Measurements from ENCODE around the gene TXNRD3.

TXNRD3 gene

GRCh38 chr3:126671521-126671920, 16.6 kb upstream of the TXNRD3 start:
- peak in 1 of 5 experiments; percentile 33 for DNase-seq

- DNase-seq = no peak
Observed at GRCh38 chr3:126668450-126669401, 13.8 kb upstream of the TXNRD3 start.

- no peak for DNase-seq
Observed at GRCh38 chr3:126667631-126668449, 12.9 kb upstream of the TXNRD3 start.

GRCh38 chr3:126666658-126667528, 12.0 kb upstream of the TXNRD3 start:
- DNase-seq = no peak

GRCh38 chr3:126665959-126666657, 11.2 kb upstream of the TXNRD3 start:
- no peak for DNase-seq

GRCh38 chr3:126665221-126665936, 10.5 kb upstream of the TXNRD3 start:
- no peak for DNase-seq

- DNase-seq = no peak
Observed at GRCh38 chr3:126664591-126665214, 9.8 kb upstream of the TXNRD3 start.

- DNase-seq = no peak
Observed at GRCh38 chr3:126663750-126664149, 8.8 kb upstream of the TXNRD3 start.

GRCh38 chr3:126663257-126663656, 8.3 kb upstream of the TXNRD3 start:
- DNase-seq = no peak

- no peak for DNase-seq
Observed at GRCh38 chr3:126661532-126662364, 6.8 kb upstream of the TXNRD3 start.

GRCh38 chr3:126659915-126660886, 5.3 kb upstream of the TXNRD3 start:
- DNase-seq = no peak

- no peak for DNase-seq
Observed at GRCh38 chr3:126658584-126658983, 3.7 kb upstream of the TXNRD3 start.

GRCh38 chr3:126657901-126658300, 3.0 kb upstream of the TXNRD3 start:
- DNase-seq = no peak

- DNase-seq = no peak
Observed at GRCh38 chr3:126656371-126657134, 1.6 kb upstream of the TXNRD3 start.

- no peak for DNase-seq
Observed at GRCh38 chr3:126655887-126656286, 963 bp upstream of the TXNRD3 start.

- DNase-seq = no peak
Observed at GRCh38 chr3:126649556-126650092, 5.3 kb downstream of the TXNRD3 start.

GRCh38 chr3:126646674-126647073, 8.2 kb downstream of the TXNRD3 start:
- DNase-seq = no peak
